GM12878 (cell line): Measurements from ENCODE around the gene SPSB3. TPM values are rescaled to one million over a fixed set of nuclear protein-coding genes. Genes with fewer than 3 reads are reported as not detected.

ENCODE experiments used
- CBX5 ChIP-seq: sonication (generic); IDR thresholded peaks from 2 replicates; pipeline ENCODE4 v1.6.1; 2016; ENCODE audit warnings: low read depth, moderate library complexity, mild to moderate bottlenecking, inconsistent platforms
- KDM1A ChIP-seq: fragments of 200-600 bp; sonication (generic); IDR thresholded peaks from 2 replicates; pipeline ENCODE4 v1.6.1; 2016; ENCODE audit warnings: borderline replicate concordance
- NFXL1 ChIP-seq: fragments of 450-650 bp; IDR thresholded peaks from 2 replicates; pipeline ENCODE4 v1.6.1; 2017; ENCODE audit warnings: antibody characterized with exemption, mild to moderate bottlenecking, borderline replicate concordance
- polyA plus RNA-seq, 11 experiments: library from polyadenylated mRNA; depleted of rRNA in 4 of 11; unstranded in 6 of 11; stranded (reverse) in 5 of 11; fragments of >200 nt; fragmentation: Nextera tagmentation in 4 of 11; fragmentation: Illumina TruSeq in 1 of 11; extraction: Ambion mirVana in 4 of 11; extraction: Trizol in 1 of 11; gene quantifications; 1 replicate in 1 of 11; 2 replicates in 10 of 11; pipeline versions ENCODE4 v1.2.1 to v1.2.3, GENCODE V29; 2011 to 2016; ENCODE audit warnings: inconsistent platforms in 2 of 11, missing spikeins in 2 of 11, low read depth in 1 of 11
- total RNA-seq, 4 experiments: library from RNA; depleted of rRNA in 3 of 4; stranded (reverse); fragments of >200 nt in 3 of 4; fragmentation: Illumina TruSeq in 1 of 4; extraction: Trizol in 1 of 4; gene quantifications; 2 replicates each; pipeline versions ENCODE4 v1.2.1 to v1.2.3, GENCODE V29; 2013 to 2021
- TF ChIP-seq, protein P1 (sequence below): fragments of 450-650 bp; IDR thresholded peaks from 2 replicates; pipeline ENCODE4 v1.6.1; 2018; ENCODE audit warnings: borderline replicate concordance, mild to moderate bottlenecking; ENCODE audit not compliant: partially characterized antibody
- TF ChIP-seq, protein P2 (sequence below): fragments of 450-650 bp; IDR thresholded peaks from 2 replicates; pipeline ENCODE4 v1.6.1; 2017; ENCODE audit warnings: mild to moderate bottlenecking, low read depth, inconsistent platforms; ENCODE audit not compliant: poor library complexity, severe bottlenecking
- TF ChIP-seq, protein P3 (sequence below): fragments of 450-650 bp; IDR thresholded peaks from 2 replicates; pipeline ENCODE4 v1.6.1; 2017; ENCODE audit warnings: mild to moderate bottlenecking, moderate library complexity
- TF ChIP-seq, protein P4 (sequence below): fragments of 450-650 bp; IDR thresholded peaks from 2 replicates; pipeline ENCODE4 v1.6.1; 2018; ENCODE audit warnings: mild to moderate bottlenecking, low read depth, moderate library complexity; ENCODE audit not compliant: partially characterized antibody
- TF ChIP-seq, protein P5 (sequence below): fragments of 150-350 bp; IDR thresholded peaks from 2 replicates; pipeline ENCODE4 v1.6.1; 2016; ENCODE audit warnings: low read depth, low read length

SPSB3 gene
- total and polyA plus RNA-seq, 10 of the 15 experiments (the other 5 are each of a cell fraction or from before 2014, with no cell fraction given) = 0.31 to 26.9 (median 14.0) TPM

DNA sequence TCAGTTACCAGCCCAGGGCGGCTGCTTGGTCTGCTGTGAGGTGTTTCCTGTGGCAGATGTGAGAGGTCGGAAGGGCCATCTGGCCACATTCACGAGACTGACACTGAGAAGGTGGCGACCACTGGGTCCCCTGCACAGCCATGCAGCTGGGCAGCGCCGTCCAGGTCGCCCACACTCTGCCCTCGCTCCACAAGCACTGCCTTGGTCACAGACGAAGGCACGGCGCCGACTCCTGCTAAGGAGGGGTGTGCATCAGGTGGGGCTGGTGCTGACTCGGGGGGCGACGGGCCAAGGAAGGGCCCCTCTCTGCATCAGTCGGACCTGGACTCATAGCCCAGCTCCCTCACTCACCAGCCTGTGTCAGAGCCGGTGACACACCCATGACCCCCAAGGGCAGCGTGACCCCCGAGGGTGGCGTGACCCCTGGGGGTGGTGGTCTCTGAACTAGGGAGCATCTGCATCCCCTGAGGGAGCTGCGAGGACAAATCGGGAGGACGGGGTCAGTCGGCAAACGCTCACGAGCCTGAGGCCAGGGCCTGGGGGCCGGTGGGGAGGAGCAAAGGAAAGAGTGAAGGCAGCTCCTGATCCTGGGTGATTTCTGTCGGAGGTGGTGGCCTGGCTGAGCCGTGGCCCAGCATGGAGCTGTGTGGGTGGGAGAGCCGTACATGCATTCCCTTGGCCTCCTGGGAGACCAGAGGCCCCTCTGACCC is 41.4 kb downstream of the SPSB3 start (continued):
- TF ChIP-seq, protein P1, sequence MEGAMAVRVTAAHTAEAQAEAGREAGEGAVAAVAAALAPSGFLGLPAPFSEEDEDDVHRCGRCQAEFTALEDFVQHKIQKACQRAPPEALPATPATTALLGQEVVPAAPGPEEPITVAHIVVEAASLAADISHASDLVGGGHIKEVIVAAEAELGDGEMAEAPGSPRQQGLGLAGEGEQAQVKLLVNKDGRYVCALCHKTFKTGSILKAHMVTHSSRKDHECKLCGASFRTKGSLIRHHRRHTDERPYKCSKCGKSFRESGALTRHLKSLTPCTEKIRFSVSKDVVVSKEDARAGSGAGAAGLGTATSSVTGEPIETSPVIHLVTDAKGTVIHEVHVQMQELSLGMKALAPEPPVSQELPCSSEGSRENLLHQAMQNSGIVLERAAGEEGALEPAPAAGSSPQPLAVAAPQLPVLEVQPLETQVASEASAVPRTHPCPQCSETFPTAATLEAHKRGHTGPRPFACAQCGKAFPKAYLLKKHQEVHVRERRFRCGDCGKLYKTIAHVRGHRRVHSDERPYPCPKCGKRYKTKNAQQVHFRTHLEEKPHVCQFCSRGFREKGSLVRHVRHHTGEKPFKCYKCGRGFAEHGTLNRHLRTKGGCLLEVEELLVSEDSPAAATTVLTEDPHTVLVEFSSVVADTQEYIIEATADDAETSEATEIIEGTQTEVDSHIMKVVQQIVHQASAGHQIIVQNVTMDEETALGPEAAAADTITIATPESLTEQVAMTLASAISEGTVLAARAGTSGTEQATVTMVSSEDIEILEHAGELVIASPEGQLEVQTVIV = no peak
- TF ChIP-seq NFXL1 = no peak
- TF ChIP-seq, protein P2, sequence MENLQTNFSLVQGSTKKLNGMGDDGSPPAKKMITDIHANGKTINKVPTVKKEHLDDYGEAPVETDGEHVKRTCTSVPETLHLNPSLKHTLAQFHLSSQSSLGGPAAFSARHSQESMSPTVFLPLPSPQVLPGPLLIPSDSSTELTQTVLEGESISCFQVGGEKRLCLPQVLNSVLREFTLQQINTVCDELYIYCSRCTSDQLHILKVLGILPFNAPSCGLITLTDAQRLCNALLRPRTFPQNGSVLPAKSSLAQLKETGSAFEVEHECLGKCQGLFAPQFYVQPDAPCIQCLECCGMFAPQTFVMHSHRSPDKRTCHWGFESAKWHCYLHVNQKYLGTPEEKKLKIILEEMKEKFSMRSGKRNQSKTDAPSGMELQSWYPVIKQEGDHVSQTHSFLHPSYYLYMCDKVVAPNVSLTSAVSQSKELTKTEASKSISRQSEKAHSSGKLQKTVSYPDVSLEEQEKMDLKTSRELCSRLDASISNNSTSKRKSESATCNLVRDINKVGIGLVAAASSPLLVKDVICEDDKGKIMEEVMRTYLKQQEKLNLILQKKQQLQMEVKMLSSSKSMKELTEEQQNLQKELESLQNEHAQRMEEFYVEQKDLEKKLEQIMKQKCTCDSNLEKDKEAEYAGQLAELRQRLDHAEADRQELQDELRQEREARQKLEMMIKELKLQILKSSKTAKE = no peak
- TF ChIP-seq KDM1A = no peak
- TF ChIP-seq, protein P3, sequence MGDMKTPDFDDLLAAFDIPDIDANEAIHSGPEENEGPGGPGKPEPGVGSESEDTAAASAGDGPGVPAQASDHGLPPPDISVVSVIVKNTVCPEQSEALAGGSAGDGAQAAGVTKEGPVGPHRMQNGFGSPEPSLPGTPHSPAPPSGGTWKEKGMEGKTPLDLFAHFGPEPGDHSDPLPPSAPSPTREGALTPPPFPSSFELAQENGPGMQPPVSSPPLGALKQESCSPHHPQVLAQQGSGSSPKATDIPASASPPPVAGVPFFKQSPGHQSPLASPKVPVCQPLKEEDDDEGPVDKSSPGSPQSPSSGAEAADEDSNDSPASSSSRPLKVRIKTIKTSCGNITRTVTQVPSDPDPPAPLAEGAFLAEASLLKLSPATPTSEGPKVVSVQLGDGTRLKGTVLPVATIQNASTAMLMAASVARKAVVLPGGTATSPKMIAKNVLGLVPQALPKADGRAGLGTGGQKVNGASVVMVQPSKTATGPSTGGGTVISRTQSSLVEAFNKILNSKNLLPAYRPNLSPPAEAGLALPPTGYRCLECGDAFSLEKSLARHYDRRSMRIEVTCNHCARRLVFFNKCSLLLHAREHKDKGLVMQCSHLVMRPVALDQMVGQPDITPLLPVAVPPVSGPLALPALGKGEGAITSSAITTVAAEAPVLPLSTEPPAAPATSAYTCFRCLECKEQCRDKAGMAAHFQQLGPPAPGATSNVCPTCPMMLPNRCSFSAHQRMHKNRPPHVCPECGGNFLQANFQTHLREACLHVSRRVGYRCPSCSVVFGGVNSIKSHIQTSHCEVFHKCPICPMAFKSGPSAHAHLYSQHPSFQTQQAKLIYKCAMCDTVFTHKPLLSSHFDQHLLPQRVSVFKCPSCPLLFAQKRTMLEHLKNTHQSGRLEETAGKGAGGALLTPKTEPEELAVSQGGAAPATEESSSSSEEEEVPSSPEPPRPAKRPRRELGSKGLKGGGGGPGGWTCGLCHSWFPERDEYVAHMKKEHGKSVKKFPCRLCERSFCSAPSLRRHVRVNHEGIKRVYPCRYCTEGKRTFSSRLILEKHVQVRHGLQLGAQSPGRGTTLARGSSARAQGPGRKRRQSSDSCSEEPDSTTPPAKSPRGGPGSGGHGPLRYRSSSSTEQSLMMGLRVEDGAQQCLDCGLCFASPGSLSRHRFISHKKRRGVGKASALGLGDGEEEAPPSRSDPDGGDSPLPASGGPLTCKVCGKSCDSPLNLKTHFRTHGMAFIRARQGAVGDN = no peak
- TF ChIP-seq, protein P4, sequence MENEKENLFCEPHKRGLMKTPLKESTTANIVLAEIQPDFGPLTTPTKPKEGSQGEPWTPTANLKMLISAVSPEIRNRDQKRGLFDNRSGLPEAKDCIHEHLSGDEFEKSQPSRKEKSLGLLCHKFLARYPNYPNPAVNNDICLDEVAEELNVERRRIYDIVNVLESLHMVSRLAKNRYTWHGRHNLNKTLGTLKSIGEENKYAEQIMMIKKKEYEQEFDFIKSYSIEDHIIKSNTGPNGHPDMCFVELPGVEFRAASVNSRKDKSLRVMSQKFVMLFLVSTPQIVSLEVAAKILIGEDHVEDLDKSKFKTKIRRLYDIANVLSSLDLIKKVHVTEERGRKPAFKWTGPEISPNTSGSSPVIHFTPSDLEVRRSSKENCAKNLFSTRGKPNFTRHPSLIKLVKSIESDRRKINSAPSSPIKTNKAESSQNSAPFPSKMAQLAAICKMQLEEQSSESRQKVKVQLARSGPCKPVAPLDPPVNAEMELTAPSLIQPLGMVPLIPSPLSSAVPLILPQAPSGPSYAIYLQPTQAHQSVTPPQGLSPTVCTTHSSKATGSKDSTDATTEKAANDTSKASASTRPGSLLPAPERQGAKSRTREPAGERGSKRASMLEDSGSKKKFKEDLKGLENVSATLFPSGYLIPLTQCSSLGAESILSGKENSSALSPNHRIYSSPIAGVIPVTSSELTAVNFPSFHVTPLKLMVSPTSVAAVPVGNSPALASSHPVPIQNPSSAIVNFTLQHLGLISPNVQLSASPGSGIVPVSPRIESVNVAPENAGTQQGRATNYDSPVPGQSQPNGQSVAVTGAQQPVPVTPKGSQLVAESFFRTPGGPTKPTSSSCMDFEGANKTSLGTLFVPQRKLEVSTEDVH = no peak
- TF ChIP-seq CBX5 = no peak
- TF ChIP-seq, protein P5, sequence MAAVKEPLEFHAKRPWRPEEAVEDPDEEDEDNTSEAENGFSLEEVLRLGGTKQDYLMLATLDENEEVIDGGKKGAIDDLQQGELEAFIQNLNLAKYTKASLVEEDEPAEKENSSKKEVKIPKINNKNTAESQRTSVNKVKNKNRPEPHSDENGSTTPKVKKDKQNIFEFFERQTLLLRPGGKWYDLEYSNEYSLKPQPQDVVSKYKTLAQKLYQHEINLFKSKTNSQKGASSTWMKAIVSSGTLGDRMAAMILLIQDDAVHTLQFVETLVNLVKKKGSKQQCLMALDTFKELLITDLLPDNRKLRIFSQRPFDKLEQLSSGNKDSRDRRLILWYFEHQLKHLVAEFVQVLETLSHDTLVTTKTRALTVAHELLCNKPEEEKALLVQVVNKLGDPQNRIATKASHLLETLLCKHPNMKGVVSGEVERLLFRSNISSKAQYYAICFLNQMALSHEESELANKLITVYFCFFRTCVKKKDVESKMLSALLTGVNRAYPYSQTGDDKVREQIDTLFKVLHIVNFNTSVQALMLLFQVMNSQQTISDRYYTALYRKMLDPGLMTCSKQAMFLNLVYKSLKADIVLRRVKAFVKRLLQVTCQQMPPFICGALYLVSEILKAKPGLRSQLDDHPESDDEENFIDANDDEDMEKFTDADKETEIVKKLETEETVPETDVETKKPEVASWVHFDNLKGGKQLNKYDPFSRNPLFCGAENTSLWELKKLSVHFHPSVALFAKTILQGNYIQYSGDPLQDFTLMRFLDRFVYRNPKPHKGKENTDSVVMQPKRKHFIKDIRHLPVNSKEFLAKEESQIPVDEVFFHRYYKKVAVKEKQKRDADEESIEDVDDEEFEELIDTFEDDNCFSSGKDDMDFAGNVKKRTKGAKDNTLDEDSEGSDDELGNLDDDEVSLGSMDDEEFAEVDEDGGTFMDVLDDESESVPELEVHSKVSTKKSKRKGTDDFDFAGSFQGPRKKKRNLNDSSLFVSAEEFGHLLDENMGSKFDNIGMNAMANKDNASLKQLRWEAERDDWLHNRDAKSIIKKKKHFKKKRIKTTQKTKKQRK = no peak
